Measurements from ENCODE around the gene TMEM45B. TPM values are rescaled to one million over a fixed set of nuclear protein-coding genes. Genes with fewer than 3 reads are reported as not detected.
A peak's percentile ranks its signal among the peaks of the same experiment; 100 is the strongest.
"Not testable (repeated sequence)": the region's sequence is repeated elsewhere in the genome, so short reads cannot be mapped to it uniquely, and the experiment has no call there.

Gene TMEM45B
- total RNA-seq, 1 donor, result not detected

GRCh38 chr11:129825380-129825779 lies 9.7 kb downstream of the TMEM45B start:
- TF ChIP-seq, protein P1, sequence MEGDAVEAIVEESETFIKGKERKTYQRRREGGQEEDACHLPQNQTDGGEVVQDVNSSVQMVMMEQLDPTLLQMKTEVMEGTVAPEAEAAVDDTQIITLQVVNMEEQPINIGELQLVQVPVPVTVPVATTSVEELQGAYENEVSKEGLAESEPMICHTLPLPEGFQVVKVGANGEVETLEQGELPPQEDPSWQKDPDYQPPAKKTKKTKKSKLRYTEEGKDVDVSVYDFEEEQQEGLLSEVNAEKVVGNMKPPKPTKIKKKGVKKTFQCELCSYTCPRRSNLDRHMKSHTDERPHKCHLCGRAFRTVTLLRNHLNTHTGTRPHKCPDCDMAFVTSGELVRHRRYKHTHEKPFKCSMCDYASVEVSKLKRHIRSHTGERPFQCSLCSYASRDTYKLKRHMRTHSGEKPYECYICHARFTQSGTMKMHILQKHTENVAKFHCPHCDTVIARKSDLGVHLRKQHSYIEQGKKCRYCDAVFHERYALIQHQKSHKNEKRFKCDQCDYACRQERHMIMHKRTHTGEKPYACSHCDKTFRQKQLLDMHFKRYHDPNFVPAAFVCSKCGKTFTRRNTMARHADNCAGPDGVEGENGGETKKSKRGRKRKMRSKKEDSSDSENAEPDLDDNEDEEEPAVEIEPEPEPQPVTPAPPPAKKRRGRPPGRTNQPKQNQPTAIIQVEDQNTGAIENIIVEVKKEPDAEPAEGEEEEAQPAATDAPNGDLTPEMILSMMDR (IDR thresholded peaks at IDR 0.05; ENCODE audit: insufficient read depth, low read length), result no peak
- peak; percentile 87 for DNase-seq (ENCODE audit: low read depth)
- no peak overlapping the region for H3K4me3 ChIP-seq (ENCODE audit: low read depth, low read length)

DNA sequence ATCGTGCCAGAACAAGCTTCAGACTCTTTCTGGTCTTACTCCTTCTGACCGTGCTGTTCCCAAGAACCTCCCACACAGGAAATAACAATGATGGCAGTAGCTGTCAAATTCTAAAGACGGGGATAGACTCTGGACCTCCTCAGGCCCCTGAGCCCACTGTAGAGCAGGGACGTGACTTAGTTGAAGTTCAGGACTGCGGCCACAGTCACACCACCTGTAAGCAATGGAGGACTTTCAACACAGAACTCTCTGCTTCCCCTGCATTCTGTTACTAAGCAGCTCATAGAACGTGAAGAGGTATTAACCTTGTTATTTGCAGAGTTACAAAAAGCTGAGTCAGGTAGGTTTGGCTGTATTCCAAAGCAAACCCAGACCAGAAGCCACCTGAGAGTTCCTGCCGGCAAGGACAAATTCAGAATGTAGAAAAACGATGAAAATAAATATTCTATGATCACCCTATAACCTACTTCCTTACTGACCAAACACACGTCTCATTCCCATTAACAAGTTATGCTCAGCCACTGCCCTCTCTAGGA lies 12.7 kb downstream of the TMEM45B start:
- peak; percentile 24 for DNase-seq (ENCODE audit: low read depth)
- TF ChIP-seq, protein P1 (IDR thresholded peaks at IDR 0.05; ENCODE audit: insufficient read depth, low read length), result no peak
- H3K4me3 ChIP-seq (ENCODE audit: low read depth, low read length), result no peak overlapping the region

GRCh38 chr11:129829497-129829896 lies 13.8 kb downstream of the TMEM45B start:
- DNase-seq (ENCODE audit: low read depth); H3K4me3 ChIP-seq (ENCODE audit: low read depth, low read length): not testable (repeated sequence)

GRCh38 chr11:129831227-129831626 lies 15.6 kb downstream of the TMEM45B start:
- H3K4me3 ChIP-seq (ENCODE audit: low read depth, low read length), result not testable (repeated sequence)
- peak; percentile 19 for DNase-seq (ENCODE audit: low read depth)

GRCh38 chr11:129833260-129833659 lies 17.6 kb downstream of the TMEM45B start:
- DNase-seq (ENCODE audit: low read depth); H3K4me3 ChIP-seq (ENCODE audit: low read depth, low read length): not testable (repeated sequence)

- not testable (repeated sequence) for H3K4me3 ChIP-seq (ENCODE audit: low read depth, low read length)
- DNase-seq (ENCODE audit: low read depth), result peak; percentile 53
Measured at GRCh38 chr11:129836423-129836891, 20.8 kb downstream of the TMEM45B start.

- TF ChIP-seq, protein P1 (IDR thresholded peaks at IDR 0.05; ENCODE audit: insufficient read depth, low read length), result no peak
- no peak overlapping the region for H3K4me3 ChIP-seq (ENCODE audit: low read depth, low read length)
- no peak for DNase-seq (ENCODE audit: low read depth)
Measured at GRCh38 chr11:129836979-129837378, 21.3 kb downstream of the TMEM45B start.

GRCh38 chr11:129840236-129840635 lies 24.6 kb downstream of the TMEM45B start:
- TF ChIP-seq, protein P1 (IDR thresholded peaks at IDR 0.05; ENCODE audit: insufficient read depth, low read length), result no peak
- DNase-seq (ENCODE audit: low read depth), result no peak
- H3K4me3 ChIP-seq (ENCODE audit: low read depth, low read length), result no peak overlapping the region

DNA sequence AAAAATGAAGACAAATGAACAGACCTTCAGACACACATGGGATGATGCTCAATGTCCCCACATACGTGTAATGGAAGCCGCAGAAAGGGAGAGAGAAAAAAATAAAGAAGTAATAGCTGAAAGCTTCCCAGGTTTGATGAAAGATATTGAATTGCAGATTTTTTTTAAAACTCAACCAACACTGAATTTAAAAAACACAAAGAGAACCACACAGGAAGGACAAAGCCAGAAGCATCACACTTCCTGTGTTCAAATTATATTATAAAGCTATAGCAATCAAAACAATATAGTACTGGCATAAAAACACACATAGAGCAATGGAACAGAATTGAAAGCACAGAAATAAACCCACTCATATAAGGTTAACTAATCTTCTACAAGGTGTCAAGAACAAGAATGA lies 26.5 kb downstream of the TMEM45B start:
- no peak overlapping the region for H3K4me3 ChIP-seq (ENCODE audit: low read depth, low read length)
- no peak for DNase-seq (ENCODE audit: low read depth)
- TF ChIP-seq, protein P1 (IDR thresholded peaks at IDR 0.05; ENCODE audit: insufficient read depth, low read length), result no peak
